HS-27A (cell line): ENCODE data around the gene ZSCAN22.
"Not testable (repeated sequence)": the region's sequence is repeated elsewhere in the genome, so short reads cannot be mapped to it uniquely, and the experiment has no call there.

Source experiments
- DNase-seq: peaks from one replicate; pipeline ENCODE4 v3.0.0-alpha.2; 2012; ENCODE audit warnings: low read depth, missing footprints

Gene ZSCAN22

GRCh38 chr19:58374200-58374599, 47.4 kb downstream of the ZSCAN22 start:
- DNase-seq = no peak

- DNase-seq = not testable (repeated sequence)
These were observed 49.9 kb downstream of the ZSCAN22 start for GRCh38 chr19:58376724-58377123.

- DNase-seq = no peak
These were observed 52.5 kb downstream of the ZSCAN22 start for GRCh38 chr19:58379246-58379645.

- no peak for DNase-seq
These were observed 53.4 kb downstream of the ZSCAN22 start for GRCh38 chr19:58380037-58380661.

- DNase-seq = peak; percentile 100
These were observed 54.1 kb downstream of the ZSCAN22 start, which contains the start of gene ZNF837 for GRCh38 chr19:58380662-58381459. TSS of gene ZNF837 (minus strand) at chr19:58381030. CDS start at chr19:58369332, 11,698 bp downstream.

- no peak for DNase-seq
These were observed 54.8 kb downstream of the ZSCAN22 start for GRCh38 chr19:58381460-58382212.

- DNase-seq = no peak
These were observed 56.3 kb downstream of the ZSCAN22 start for GRCh38 chr19:58382997-58383603.

- no peak for DNase-seq
These were observed 58.6 kb downstream of the ZSCAN22 start for GRCh38 chr19:58385313-58385890.

GRCh38 chr19:58385891-58386575, 59.2 kb downstream of the ZSCAN22 start:
- DNase-seq = no peak

- DNase-seq = peak; percentile 99
These were observed 60.0 kb downstream of the ZSCAN22 start, which contains the start of gene RPS5 for GRCh38 chr19:58386576-58387337. TSS of gene RPS5 (plus strand) at chr19:58387269. CDS start at chr19:58388138, 869 bp downstream.

GRCh38 chr19:58387338-58388174, 60.8 kb downstream of the ZSCAN22 start:
- no peak for DNase-seq

GRCh38 chr19:58388175-58388526, 61.4 kb downstream of the ZSCAN22 start:
- DNase-seq = no peak
